COLO668 (cell line): ENCODE results near the gene ACR.

ENCODE experiments used
- DNase-seq: peaks from one replicate; lab custom pipeline; 2025; ENCODE audit not compliant: unreplicated experiment; lab: John Stamatoyannopoulos, UW

Gene ACR

GRCh38 chr22:50702821-50703725 is 34.9 kb upstream of the ACR start:
- DNase-seq: no peak

GRCh38 chr22:50703726-50704509 is 34.1 kb upstream of the ACR start:
- DNase-seq: no peak

GRCh38 chr22:50704510-50705218 is 33.3 kb upstream of the ACR start:
- no peak for DNase-seq

- DNase-seq: peak; percentile 85
These were observed 32.7 kb upstream of the ACR start for GRCh38 chr22:50705219-50705691.

- DNase-seq: no peak
These were observed 32.1 kb upstream of the ACR start for GRCh38 chr22:50705851-50706351.

- no peak for DNase-seq
These were observed 31.4 kb upstream of the ACR start for GRCh38 chr22:50706481-50707125.

GRCh38 chr22:50708474-50708873 is 29.5 kb upstream of the ACR start:
- no peak for DNase-seq

GRCh38 chr22:50708996-50709395 is 29.0 kb upstream of the ACR start:
- no peak for DNase-seq

- no peak for DNase-seq
These were observed 27.8 kb upstream of the ACR start for GRCh38 chr22:50710221-50710620.

GRCh38 chr22:50710886-50711285 is 27.1 kb upstream of the ACR start:
- no peak for DNase-seq

- DNase-seq: no peak
These were observed 26.3 kb upstream of the ACR start for GRCh38 chr22:50711446-50712340.

- DNase-seq: no peak
These were observed 25.5 kb upstream of the ACR start for GRCh38 chr22:50712341-50713007.

- DNase-seq: no peak
These were observed 25.0 kb upstream of the ACR start for GRCh38 chr22:50713008-50713385.

- DNase-seq: no peak
These were observed 24.4 kb upstream of the ACR start for GRCh38 chr22:50713571-50714056.

- no peak for DNase-seq
These were observed 23.9 kb upstream of the ACR start for GRCh38 chr22:50714150-50714549.

- DNase-seq: no peak
These were observed 23.3 kb upstream of the ACR start for GRCh38 chr22:50714631-50715179.

GRCh38 chr22:50715250-50715649 is 22.8 kb upstream of the ACR start:
- no peak for DNase-seq

GRCh38 chr22:50715776-50716175 is 22.2 kb upstream of the ACR start:
- DNase-seq: no peak
